DND-41 (cell line): Measurements from ENCODE around the gene G6PD.

ENCODE experiments used
- ATAC-seq: fragments of 200-7000 bp; cut with Tn5 transposase; 3 replicates; pipeline ENCODE4 v1.9.1; 2021; ENCODE audit warnings: low read depth; ENCODE audit not compliant: insufficient read depth
- DNase-seq: peaks from one replicate; pipeline ENCODE4 v3.0.0-alpha.2; 2020
- H2AFZ ChIP-seq: 2 replicates; pipeline ENCODE4 v1.6.0; 2012; ENCODE audit warnings: low read depth, low read length
- H3K27ac ChIP-seq: 2 replicates; pipeline ENCODE4 v1.5.1; 2012; ENCODE audit warnings: low read length, inconsistent platforms
- H3K27me3 ChIP-seq: fragments of 200-600 bp; sonication (generic); 2 replicates; pipeline ENCODE4 v1.6.0; 2012; ENCODE audit warnings: low read length, mild to moderate bottlenecking, inconsistent platforms; ENCODE audit not compliant: insufficient read depth, poor library complexity
- H3K36me3 ChIP-seq: 2 replicates; pipeline ENCODE4 v1.5.1; 2012; ENCODE audit warnings: low read length, inconsistent platforms; ENCODE audit not compliant: insufficient read depth
- H3K4me1 ChIP-seq: 2 replicates; pipeline ENCODE4 v1.5.1; 2012; ENCODE audit warnings: mild to moderate bottlenecking, low read length; ENCODE audit not compliant: insufficient read depth
- H3K4me2 ChIP-seq: 2 replicates; pipeline ENCODE4 v1.6.0; 2012; ENCODE audit warnings: mild to moderate bottlenecking, moderate library complexity, low read length, inconsistent platforms; ENCODE audit not compliant: insufficient read depth
- H3K4me3 ChIP-seq, 2 experiments: fragments of 200-600 bp in 1 of 2; shearing (Covaris generic) in 1 of 2; 2 replicates each; pipeline ENCODE4 v1.5.1; 2012 to 2016; ENCODE audit warnings: inconsistent platforms in 2 of 2, low read length in 2 of 2, mild to moderate bottlenecking in 2 of 2, low read depth in 1 of 2, moderate library complexity in 1 of 2
- H3K79me2 ChIP-seq: 2 replicates; pipeline ENCODE4 v1.6.0; 2012; ENCODE audit warnings: low read length, inconsistent platforms; ENCODE audit not compliant: insufficient read depth
- H3K9ac ChIP-seq: 2 replicates; pipeline ENCODE4 v1.6.0; 2012; ENCODE audit warnings: low read depth, mild to moderate bottlenecking, inconsistent platforms, low read length, moderate library complexity
- H3K9me3 ChIP-seq: 2 replicates; pipeline ENCODE4 v1.5.1; 2012; ENCODE audit warnings: low read length, moderate library complexity, mild to moderate bottlenecking, inconsistent platforms; ENCODE audit not compliant: insufficient read depth, severe bottlenecking
- H4K20me1 ChIP-seq: 2 replicates; pipeline ENCODE4 v1.6.0; 2012; ENCODE audit warnings: low read length; ENCODE audit not compliant: insufficient read depth
- CTCF ChIP-seq: IDR thresholded peaks from 2 replicates; pipeline ENCODE4 v1.5.1; 2012; ENCODE audit warnings: borderline replicate concordance, low read length, moderate library complexity, mild to moderate bottlenecking; ENCODE audit not compliant: poor library complexity, severe bottlenecking; ENCODE audit errors: extremely low read depth
- EZH2 ChIP-seq: IDR thresholded peaks from 3 replicates; pipeline ENCODE4 v1.6.1; 2012; ENCODE audit warnings: borderline replicate concordance, low read depth, mild to moderate bottlenecking, moderate library complexity, low read length, inconsistent platforms; ENCODE audit not compliant: severe bottlenecking

G6PD gene

GRCh38 chrX:154485150-154486051, 61.2 kb downstream of the G6PD start:
- Histone ChIP-seq H3K36me3 (peaks cover 21% of the 10 kb centered on the region), H3K4me2 (peak overlapping the region; percentile 89), H3K27ac (peak overlapping the region; percentile 78), H3K9ac (peak overlapping the region; percentile 73), H3K9me3 (no peaks in the 10 kb centered on the region), H3K4me3 (peak overlapping the region; percentile 26 to 59), H3K79me2 (peaks cover 30% of the 10 kb centered on the region), H2AFZ (peak overlapping the region; percentile 43; the same call in 1 of the 2 replicates), H4K20me1 (peaks cover 17% of the 10 kb centered on the region), H3K27me3 (no peaks in the 10 kb centered on the region), H3K4me1 (peaks cover 48% of the 10 kb centered on the region)
- no peak for ATAC-seq
- no peak for DNase-seq
- TF ChIP-seq EZH2, result no peak

- TF ChIP-seq CTCF (no peak), EZH2 (no peak)
- peaks cover 48% of the 10 kb centered on the region for H3K4me1 ChIP-seq
- peaks cover 17% of the 10 kb centered on the region for H4K20me1 ChIP-seq
- H3K4me2 ChIP-seq, result peak overlapping the region; percentile 89
- peak overlapping the region in 1 of 2 experiments; percentile 24; a peak in 1 of 4 replicates for H3K4me3 ChIP-seq
- peaks cover 21% of the 10 kb centered on the region for H3K36me3 ChIP-seq
- peaks cover 23% of the 10 kb centered on the region for H3K79me2 ChIP-seq
- no peaks in the 10 kb centered on the region for H3K27me3 ChIP-seq
- H3K9me3 ChIP-seq, result no peaks in the 10 kb centered on the region
- DNase-seq, result no peak
- no peak for ATAC-seq
- H3K9ac ChIP-seq, result peak overlapping the region; percentile 73; the same call in 1 of the 2 replicates
- H3K27ac ChIP-seq, result no peak overlapping the region
- H2AFZ ChIP-seq, result no peak overlapping the region
Measured at GRCh38 chrX:154484255-154485149, 62.1 kb downstream of the G6PD start.

- no peaks in the 10 kb centered on the region for H3K9me3 ChIP-seq
- no peak for TF ChIP-seq CTCF
- TF ChIP-seq EZH2, result no peak
- no peak overlapping the region for H3K4me3 ChIP-seq
- peaks cover 21% of the 10 kb centered on the region for H3K36me3 ChIP-seq
- H3K4me1 ChIP-seq, result peaks cover 41% of the 10 kb centered on the region
- DNase-seq (no peak), ATAC-seq (no peak)
- peaks cover 17% of the 10 kb centered on the region for H4K20me1 ChIP-seq
- H3K79me2 ChIP-seq, result peaks cover 20% of the 10 kb centered on the region
- no peak overlapping the region for H3K9ac ChIP-seq
- no peak overlapping the region for H2AFZ ChIP-seq
- no peak overlapping the region; the same call in 1 of the 2 replicates for H3K4me2 ChIP-seq
- H3K27ac ChIP-seq, result no peak overlapping the region
- H3K27me3 ChIP-seq, result no peaks in the 10 kb centered on the region
Measured at GRCh38 chrX:154483325-154483724, 63.3 kb downstream of the G6PD start.

GRCh38 chrX:154482786-154483185, 63.9 kb downstream of the G6PD start:
- DNase-seq (no peak), ATAC-seq (no peak)
- Histone ChIP-seq H4K20me1 (peaks cover 17% of the 10 kb centered on the region), H3K4me2 (no peak overlapping the region), H2AFZ (no peak overlapping the region), H3K79me2 (peaks cover 26% of the 10 kb centered on the region), H3K27me3 (no peaks in the 10 kb centered on the region), H3K36me3 (peaks cover 21% of the 10 kb centered on the region), H3K4me1 (peaks cover 45% of the 10 kb centered on the region), H3K9me3 (no peaks in the 10 kb centered on the region), H3K27ac (no peak overlapping the region), H3K4me3 (no peak overlapping the region), H3K9ac (no peak overlapping the region)
- TF ChIP-seq EZH2 (no peak), CTCF (no peak)
